SH-SY5Y (cell line): Measurements from ENCODE around the gene CES3.

Experiments
- GATA2 ChIP-seq: IDR thresholded peaks from 2 replicates; pipeline ENCODE4 v1.6.1; 2011; ENCODE audit warnings: mild to moderate bottlenecking, low read depth, low read length
- GATA3 ChIP-seq: IDR thresholded peaks from 2 replicates; pipeline ENCODE4 v1.6.1; 2011; ENCODE audit warnings: low read depth, mild to moderate bottlenecking, low read length, moderate library complexity

DNA sequence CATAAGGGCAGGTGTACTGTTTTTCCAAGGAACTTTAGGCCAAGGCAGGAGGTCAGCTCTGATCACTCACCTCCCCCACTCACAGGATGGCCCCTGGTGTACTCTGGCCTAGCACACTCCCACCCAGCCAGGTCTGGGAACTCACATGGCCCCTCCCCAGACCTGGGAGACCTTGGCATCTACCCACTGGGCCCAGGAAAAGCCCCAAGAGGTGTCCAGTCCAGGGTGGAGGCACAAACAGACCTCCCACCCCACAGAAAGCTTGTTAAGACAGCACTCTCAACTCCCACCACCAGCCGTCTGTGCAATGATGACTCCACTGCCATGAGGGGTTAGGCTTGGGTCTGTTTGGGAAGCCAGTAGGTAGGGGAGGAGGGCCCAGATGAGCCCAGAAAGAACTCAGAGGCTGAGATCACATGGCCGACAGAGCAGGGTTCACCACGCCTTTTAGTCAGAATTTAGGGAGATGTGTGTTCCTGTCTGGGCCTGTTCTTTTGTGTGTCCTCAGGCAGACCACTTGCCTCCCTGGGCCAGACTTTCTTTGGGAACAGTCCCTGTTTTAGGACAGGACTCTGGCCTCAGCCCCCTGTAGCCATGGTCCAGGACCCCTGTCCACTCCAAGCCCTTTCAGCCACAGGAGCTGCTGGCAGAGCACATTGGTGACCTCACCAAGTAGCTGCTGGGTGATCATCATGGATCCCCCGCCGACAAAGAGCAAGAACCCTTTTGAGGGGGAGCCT, 55.8 kb downstream of the CES3 start:
- TF ChIP-seq GATA2 = no peak
- no peak for TF ChIP-seq GATA3
